GM12891 (cell line): Measurements from ENCODE around the gene PTGR3.
A peak's percentile ranks its signal among the peaks of the same experiment; 100 is the strongest.

Source experiments
- POLR2A ChIP-seq: IDR thresholded peaks from 2 replicates; pipeline ENCODE4 v1.6.1; 2011; ENCODE audit warnings: low read depth, low read length, control low read depth
- POLR2AphosphoS5 ChIP-seq: IDR thresholded peaks from 2 replicates; pipeline ENCODE4 v1.6.1; 2011; ENCODE audit warnings: low read depth, low read length, control low read depth

GRCh38 chr18:75209129-75209950 lies at the start of gene PTGR3:
- 0 out of 2 replicates have a peak, but pooled peaks have one; percentile 44 for TF ChIP-seq POLR2A
- peak; percentile 53; the same call in 1 of the 2 replicates for TF ChIP-seq POLR2AphosphoS5
